Stimulated activated CD4-positive, alpha-beta T cell treated with anti-CD3 and anti-CD28 coated beads, Interleukin-12 subunit alpha, Interleukin-12 subunit beta, amount 100 ng/mL, for 48 hours (primary cell): ENCODE data around the gene CCDC141.
"Not testable (repeated sequence)": the region's sequence is repeated elsewhere in the genome, so short reads cannot be mapped to it uniquely, and the experiment has no call there.

ENCODE experiments used
- DNase-seq, 3 donors: peaks; one replicate each; pipeline ENCODE4 v3.0.0-alpha.2; 2020; ENCODE audit warnings: low read depth in 2 of 3, low spot score in 1 of 3

Gene CCDC141, protein sequence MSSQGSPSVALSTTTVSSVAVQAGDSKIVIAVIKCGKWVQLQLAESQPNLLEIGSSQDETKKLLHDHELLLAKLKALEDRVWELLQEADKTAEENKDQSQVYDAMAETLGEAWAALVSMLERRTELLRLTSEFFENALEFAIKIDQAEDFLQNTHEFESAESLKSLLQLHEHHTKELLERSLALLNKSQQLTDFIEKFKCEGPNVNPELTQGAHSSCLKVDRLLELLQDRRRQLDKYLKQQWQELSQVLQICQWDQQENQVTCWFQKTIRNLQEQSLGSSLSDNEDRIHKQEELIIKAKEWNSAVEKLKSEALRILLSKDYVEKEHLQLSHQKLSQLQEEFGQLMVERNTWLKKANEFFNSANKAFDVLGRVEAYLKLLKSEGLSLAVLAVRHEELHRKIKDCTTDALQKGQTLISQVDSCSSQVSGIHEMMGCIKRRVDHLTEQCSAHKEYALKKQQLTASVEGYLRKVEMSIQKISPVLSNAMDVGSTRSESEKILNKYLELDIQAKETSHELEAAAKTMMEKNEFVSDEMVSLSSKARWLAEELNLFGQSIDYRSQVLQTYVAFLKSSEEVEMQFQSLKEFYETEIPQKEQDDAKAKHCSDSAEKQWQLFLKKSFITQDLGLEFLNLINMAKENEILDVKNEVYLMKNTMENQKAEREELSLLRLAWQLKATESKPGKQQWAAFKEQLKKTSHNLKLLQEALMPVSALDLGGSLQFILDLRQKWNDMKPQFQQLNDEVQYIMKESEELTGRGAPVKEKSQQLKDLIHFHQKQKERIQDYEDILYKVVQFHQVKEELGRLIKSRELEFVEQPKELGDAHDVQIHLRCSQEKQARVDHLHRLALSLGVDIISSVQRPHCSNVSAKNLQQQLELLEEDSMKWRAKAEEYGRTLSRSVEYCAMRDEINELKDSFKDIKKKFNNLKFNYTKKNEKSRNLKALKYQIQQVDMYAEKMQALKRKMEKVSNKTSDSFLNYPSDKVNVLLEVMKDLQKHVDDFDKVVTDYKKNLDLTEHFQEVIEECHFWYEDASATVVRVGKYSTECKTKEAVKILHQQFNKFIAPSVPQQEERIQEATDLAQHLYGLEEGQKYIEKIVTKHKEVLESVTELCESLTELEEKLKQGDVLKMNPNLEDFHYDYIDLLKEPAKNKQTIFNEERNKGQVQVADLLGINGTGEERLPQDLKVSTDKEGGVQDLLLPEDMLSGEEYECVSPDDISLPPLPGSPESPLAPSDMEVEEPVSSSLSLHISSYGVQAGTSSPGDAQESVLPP (N-terminal part only)

GRCh38 chr2:179049546-179050311 lies at the start of gene CCDC141:
Gene CCDC141 (minus strand): TSS chr2:179050137. CDS start chr2:179049941, 196 bp downstream.
- DNase-seq, result peak in 1 of 3 donors; percentile 12

GRCh38 chr2:179098080-179098689 lies 48.2 kb upstream of the CCDC141 start:
- DNase-seq, result no peak

DNA sequence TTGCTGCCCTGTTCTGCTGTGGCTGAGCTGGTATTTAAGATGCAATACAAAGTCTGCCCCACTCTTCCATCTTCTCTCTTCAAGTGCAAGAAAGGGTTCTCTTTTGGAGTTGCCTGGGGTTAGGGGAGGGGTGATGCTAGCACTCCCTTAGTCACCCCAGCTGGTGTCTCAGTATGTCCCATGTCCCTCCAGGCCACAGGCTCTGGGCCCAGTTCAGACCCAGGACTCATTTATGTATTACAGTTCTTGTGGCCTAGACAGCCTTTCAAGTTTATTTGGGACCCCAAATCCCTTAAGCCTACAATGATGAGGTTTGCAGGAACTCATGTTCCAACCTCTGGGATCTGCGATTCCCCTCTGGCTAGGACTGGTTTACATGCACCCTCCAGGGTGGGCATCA lies 47.2 kb upstream of the CCDC141 start:
- no peak for DNase-seq

DNA sequence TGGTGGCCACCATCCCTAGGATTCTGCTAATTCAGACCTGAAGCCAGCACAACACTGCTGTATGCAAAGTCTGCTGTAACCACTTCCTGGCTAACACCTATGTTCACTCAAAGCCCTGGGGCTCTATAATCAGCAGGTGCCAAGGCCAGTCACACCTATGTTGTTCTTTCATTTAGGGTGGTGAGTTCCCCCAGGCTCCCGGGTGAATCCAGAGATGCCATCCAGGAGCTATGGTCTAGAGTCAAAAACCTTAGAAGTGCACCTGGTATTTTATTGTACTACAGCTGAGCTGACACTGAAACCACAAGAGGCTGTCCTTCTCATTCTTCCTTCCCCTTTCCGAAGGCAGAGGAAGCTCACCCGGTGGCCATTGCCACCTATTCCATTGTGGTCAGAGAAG lies 46.2 kb upstream of the CCDC141 start:
- DNase-seq, result no peak

DNA sequence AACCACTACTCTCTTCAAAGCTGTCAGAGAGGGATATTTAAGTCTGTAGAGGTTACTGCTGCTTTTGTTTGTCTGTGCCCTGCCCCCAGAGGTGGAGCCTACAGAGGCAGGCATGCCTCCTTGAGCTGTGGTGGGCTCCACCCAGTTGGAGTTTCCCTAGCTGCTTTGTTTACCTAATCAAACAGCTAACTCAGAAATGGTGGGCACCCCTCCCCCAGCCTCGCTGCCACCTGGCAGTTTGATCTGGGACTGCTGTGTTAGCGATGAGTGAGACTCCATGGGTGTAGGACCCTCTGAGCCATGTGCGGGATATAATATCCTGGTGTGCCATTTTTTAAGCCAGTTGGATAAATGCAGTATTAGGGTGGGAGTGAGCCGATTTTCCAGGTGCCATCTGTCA lies 43.0 kb upstream of the CCDC141 start:
- DNase-seq, result not testable (repeated sequence)

DNA sequence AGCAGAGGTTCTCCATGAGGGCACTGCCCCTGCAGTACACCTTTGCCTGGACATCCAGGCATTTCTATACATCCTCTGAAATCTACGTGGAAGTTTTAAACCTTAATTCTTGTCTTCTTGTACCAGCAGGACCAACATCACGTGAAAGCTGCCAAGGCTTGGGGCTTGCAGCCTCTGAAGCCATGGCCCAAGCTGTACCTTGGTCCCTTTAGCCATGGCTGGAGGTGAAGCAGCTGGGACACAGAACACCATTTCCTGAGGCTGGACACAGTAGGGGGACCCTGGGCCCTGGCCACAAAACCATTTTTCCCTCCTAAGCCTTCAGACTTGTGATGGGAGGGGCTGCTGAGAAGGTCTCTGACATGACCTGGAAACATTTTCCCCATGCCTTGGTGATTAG lies 32.8 kb upstream of the CCDC141 start:
- no peak for DNase-seq

DNA sequence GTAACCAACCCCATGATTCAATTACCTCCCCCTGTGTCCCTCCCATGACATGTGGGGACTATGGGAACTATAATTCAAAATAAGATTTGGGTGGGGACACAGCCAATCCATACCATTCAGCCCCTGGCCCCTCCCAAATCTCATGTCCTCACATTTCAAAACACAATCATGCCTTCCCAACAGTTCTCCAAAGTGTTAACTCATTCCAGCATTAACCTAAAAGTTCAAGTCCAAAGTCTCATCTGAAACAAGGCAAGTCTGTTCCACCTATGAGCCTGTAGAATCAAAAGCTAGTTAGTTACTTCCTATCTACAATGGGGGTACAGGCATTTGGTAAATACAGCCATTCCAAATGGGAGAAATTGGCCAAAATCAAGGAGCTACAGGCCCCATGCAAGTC lies 32.0 kb upstream of the CCDC141 start:
- DNase-seq, result no peak

DNA sequence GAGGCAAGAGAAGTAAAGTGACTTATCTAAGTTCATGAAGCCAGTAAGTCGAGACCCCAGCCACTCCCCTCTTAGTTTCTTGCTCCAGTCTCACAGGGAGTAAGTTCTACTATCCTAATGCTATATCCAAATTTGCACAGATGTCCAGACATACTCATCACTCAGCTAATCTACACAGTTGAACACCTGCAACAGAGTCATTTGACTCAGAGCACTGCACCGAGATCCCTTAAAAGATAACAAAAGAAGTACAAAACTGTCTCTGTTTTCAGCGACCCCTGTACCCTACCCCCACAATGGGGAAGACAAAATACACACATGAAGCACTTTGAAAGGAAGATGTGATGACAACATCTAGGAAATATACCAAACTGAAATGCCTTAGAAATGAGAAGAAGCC lies 22.6 kb upstream of the CCDC141 start:
- no peak for DNase-seq

DNA sequence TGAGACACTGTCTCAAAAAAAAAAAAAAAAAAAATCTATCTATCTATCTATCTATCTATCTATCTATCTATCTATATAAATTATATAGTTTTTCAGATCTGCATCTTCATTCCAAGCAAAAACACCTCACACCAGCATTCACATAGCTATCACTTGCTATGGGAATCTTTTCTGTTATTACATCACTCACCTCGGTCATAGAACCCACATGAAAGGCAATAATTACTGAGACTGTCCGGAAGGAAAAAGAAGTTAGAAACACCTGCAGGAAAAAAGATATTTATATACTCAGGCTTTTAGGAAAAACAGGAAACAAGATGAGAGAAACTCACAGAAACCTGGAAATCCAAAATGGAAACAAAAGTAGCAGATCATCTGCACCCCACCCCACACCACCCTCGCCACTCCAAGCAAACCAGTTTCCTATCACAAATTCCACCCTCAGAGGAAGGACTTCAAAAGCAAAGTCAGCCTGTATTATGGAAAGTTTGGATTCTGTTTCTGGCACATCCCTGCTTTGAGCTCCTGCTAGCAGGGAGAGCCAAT lies 21.9 kb upstream of the CCDC141 start:
- no peak for DNase-seq

GRCh38 chr2:179070895-179071294 lies 21.0 kb upstream of the CCDC141 start:
- DNase-seq, result no peak

GRCh38 chr2:179069685-179070084 lies 19.7 kb upstream of the CCDC141 start:
- no peak for DNase-seq

GRCh38 chr2:179068991-179069643 lies 19.2 kb upstream of the CCDC141 start:
- DNase-seq, result no peak

- no peak for DNase-seq
These were observed 9.2 kb upstream of the CCDC141 start for GRCh38 chr2:179059026-179059700.

DNA sequence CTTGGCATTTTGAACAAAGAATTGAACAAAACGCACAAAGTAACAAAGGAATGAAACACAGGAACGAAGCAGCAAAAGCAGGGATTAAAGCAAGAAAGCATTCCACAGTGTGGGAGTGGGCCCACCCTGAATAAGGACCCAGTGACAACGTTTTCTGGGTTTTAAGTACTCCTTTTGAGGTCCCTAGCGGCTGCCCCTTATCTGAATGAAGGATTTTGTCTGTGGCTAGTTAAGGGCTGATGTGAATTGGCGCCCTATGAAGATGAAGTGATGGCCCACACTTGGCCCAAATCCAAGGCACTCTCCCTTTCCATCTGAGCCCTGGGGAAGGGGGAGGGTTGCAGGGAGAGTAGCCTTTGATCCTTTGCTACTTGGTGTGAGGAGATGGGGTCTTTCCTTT lies 7.8 kb upstream of the CCDC141 start:
- DNase-seq, result no peak

- not testable (repeated sequence) for DNase-seq
These were observed 3.6 kb upstream of the CCDC141 start for GRCh38 chr2:179053568-179053967.

- DNase-seq, result no peak
These were observed 1.3 kb upstream of the CCDC141 start for GRCh38 chr2:179051250-179051649.

DNA sequence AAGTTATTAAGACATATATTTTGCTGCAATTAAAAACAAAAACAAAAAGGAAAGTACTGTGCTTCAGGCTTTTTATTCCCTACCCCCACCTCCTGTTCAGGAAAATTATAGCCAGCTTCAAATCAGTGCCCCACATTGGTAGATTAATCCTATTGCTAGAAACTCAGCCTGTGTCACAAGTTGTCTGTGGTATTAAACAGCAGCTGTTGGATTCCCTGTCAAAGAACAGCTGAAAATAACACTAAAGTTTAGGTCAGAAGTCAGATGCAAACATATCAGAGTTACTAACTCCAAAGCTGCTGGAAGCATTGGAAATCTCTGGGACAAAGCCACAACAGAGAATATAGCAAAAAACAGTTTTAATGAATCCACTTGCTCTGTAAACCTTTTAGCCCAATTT lies 818 bp upstream of the CCDC141 start:
- DNase-seq, result no peak

- DNase-seq, result no peak
These were observed 763 bp downstream of the CCDC141 start for GRCh38 chr2:179049203-179049545.

DNA sequence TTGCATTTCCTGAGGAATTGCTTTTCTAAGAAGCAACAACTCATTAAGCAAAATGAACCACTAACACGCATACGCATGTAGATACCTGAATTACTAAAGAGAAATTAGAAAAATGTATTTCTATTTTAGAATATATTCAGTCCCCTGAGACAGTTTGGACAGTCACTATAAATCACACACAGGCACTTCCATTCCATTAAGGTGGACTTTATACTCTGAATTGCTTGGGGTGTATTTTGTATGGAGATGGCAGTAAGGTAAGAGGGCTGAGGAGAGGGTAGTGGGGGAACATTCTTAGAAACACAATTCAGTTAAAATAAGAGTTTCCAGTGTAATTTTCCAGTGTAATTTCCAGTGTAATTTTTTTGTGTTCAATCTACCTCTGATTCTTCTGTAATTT lies 1.8 kb downstream of the CCDC141 start:
- DNase-seq, result no peak
